ENCODE results near the gene SNX9. TPM values are rescaled to one million over a fixed set of nuclear protein-coding genes. Genes with fewer than 3 reads are reported as not detected.

The SNX9 gene
- total RNA-seq, 1 experiment from 2014 or later = 31.3 TPM

DNA sequence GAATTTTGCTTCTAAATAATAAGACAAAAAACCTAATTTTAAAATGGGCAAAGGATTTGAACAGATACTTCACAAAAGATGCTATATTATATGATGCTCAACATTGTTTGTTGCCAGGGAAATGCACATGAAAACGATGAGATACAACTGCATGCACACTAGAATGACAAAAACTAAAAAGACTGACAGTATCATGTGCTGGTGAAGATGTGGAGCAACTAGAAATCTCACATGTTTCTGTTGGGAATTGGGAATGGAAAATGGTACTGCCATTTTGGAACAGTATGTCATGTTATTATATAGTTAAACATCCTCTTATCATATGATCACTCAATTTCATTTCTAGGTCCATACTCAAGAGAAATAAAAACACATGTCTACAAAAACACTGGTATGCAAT lies 13.4 kb upstream of the SNX9 start:
- no peaks in the 10 kb centered on the region for H3K79me2 ChIP-seq (ENCODE audit: insufficient read depth, low read length)
- no peak overlapping the region for H3K56ac ChIP-seq (ENCODE audit: insufficient read length, low read depth, low read length)
- no peak overlapping the region for H2BK20ac ChIP-seq (ENCODE audit: low read depth, low read length, poor library complexity, severe bottlenecking)
- no peak overlapping the region for H3K4me2 ChIP-seq (ENCODE audit: insufficient read depth, insufficient read length, low read length)
- H3K23me2 ChIP-seq (ENCODE audit: insufficient read length, low read depth, low read length, poor library complexity, severe bottlenecking) = no peaks in the 10 kb centered on the region
- H4K5ac ChIP-seq (ENCODE audit: insufficient read length, low read depth, low read length) = no peak overlapping the region
- TF ChIP-seq, protein P1, sequence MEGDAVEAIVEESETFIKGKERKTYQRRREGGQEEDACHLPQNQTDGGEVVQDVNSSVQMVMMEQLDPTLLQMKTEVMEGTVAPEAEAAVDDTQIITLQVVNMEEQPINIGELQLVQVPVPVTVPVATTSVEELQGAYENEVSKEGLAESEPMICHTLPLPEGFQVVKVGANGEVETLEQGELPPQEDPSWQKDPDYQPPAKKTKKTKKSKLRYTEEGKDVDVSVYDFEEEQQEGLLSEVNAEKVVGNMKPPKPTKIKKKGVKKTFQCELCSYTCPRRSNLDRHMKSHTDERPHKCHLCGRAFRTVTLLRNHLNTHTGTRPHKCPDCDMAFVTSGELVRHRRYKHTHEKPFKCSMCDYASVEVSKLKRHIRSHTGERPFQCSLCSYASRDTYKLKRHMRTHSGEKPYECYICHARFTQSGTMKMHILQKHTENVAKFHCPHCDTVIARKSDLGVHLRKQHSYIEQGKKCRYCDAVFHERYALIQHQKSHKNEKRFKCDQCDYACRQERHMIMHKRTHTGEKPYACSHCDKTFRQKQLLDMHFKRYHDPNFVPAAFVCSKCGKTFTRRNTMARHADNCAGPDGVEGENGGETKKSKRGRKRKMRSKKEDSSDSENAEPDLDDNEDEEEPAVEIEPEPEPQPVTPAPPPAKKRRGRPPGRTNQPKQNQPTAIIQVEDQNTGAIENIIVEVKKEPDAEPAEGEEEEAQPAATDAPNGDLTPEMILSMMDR (conservative IDR thresholded peaks at IDR 0.05) = no peak
- H2BK5ac ChIP-seq (ENCODE audit: insufficient read length, low read length) = no peak overlapping the region
- H4K20me1 ChIP-seq (ENCODE audit: control insufficient read depth, insufficient read depth, insufficient read length) = no peaks in the 10 kb centered on the region
- H4K91ac ChIP-seq (ENCODE audit: insufficient read length, low read depth, low read length) = no peak overlapping the region
- H4K8ac ChIP-seq (replicated peaks; ENCODE audit: insufficient read length, low read depth, low read length) = no peak overlapping the region
- DNase-seq = no peak
- H3K79me1 ChIP-seq (ENCODE audit: insufficient read depth, low read depth, low read length, poor library complexity, severe bottlenecking) = no peaks in the 10 kb centered on the region
- Mint-ChIP-seq H3K27ac (no peak overlapping the region), H3K9me3 (peaks cover 5 to 7% of the 10 kb centered on the region in 2 experiments), H3K27me3 (ENCODE audit: low read depth) (no peaks in the 10 kb centered on the region; the same call in 1 of the 2 replicates), H3K4me1 (peaks cover 9 to 11% of the 10 kb centered on the region in 2 experiments), H3K36me3 (ENCODE audit: insufficient read depth in 1 of 3, low read depth in 3 of 3) (no peaks in the 10 kb centered on the region; a peak in 1 of 7 replicates), H3K4me3 (no peak overlapping the region)
- H3K14ac ChIP-seq (ENCODE audit: insufficient read depth, low read length) = no peak overlapping the region
- H2BK15ac ChIP-seq (ENCODE audit: low read depth, low read length) = no peak overlapping the region
- no peak overlapping the region for H3K4ac ChIP-seq (ENCODE audit: low read depth, low read length)
- H2AK5ac ChIP-seq (ENCODE audit: insufficient read length, low read length) = no peak overlapping the region
- no peak overlapping the region for H2BK120ac ChIP-seq (ENCODE audit: low read depth, low read length, poor library complexity, severe bottlenecking)
- no peak overlapping the region for H3K27ac ChIP-seq (ENCODE audit: insufficient read length, low read depth, low read length)
- H3K9ac ChIP-seq (ENCODE audit: extremely low read depth, insufficient read length, low read length) = no peak overlapping the region
- no peaks in the 10 kb centered on the region for H3K27me3 ChIP-seq (ENCODE audit: insufficient read depth, low read length)
- no CpG with 5 or more reads among the region's 1 CpG for WGBS (ENCODE audit: extremely low coverage, insufficient read length, low lambda C conversion rate)
- H3K23ac ChIP-seq (ENCODE audit: insufficient read length, low read depth, low read length) = no peak overlapping the region
- H3K18ac ChIP-seq (ENCODE audit: insufficient read length, low read depth, low read length) = no peak overlapping the region
- no peak overlapping the region for H2BK12ac ChIP-seq (ENCODE audit: insufficient read length, low read depth, low read length)
- no peak overlapping the region for H2AFZ ChIP-seq (ENCODE audit: low read length)
- H3T11ph ChIP-seq (ENCODE audit: low read length) = no peak overlapping the region
- no peaks in the 10 kb centered on the region for H3K4me1 ChIP-seq (ENCODE audit: insufficient read depth, low read length)
- H3K9me3 ChIP-seq (ENCODE audit: control insufficient read depth, low read depth, low read length) = peaks cover 4% of the 10 kb centered on the region

Data from H9 (cell line).